GM12878 (cell line): ENCODE data around the gene P2RX1. TPM values are rescaled to one million over a fixed set of nuclear protein-coding genes. Genes with fewer than 3 reads are reported as not detected.

ENCODE experiments used
- BCLAF1 ChIP-seq: fragments of 450-650 bp; IDR thresholded peaks from 2 replicates; pipeline ENCODE4 v1.6.1; 2017; ENCODE audit warnings: antibody characterized with exemption, mild to moderate bottlenecking, moderate library complexity
- CHD2 ChIP-seq: IDR thresholded peaks from 2 replicates; pipeline ENCODE4 v1.6.1; 2011; ENCODE audit warnings: low read depth, low read length, improper control_type of control experiment, borderline replicate concordance
- EP300 ChIP-seq, 2 experiments: fragments of 150-350 bp in 1 of 2; IDR thresholded peaks; 2 replicates each; pipeline ENCODE4 v1.6.1; 2011 to 2012; ENCODE audit warnings: low read depth in 2 of 2, low read length in 2 of 2, borderline replicate concordance in 1 of 2, improper control_type of control experiment in 1 of 2, inconsistent platforms in 1 of 2; ENCODE audit not compliant: control insufficient read depth in 1 of 2
- HDGF ChIP-seq: fragments of 450-650 bp; IDR thresholded peaks from 2 replicates; pipeline ENCODE4 v1.6.1; 2016; ENCODE audit warnings: antibody characterized with exemption
- IRF3 ChIP-seq: fragments of 450-650 bp; IDR thresholded peaks from 2 replicates; pipeline ENCODE4 v1.6.1; 2014; ENCODE audit warnings: mild to moderate bottlenecking
- KDM1A ChIP-seq: fragments of 200-600 bp; sonication (generic); IDR thresholded peaks from 2 replicates; pipeline ENCODE4 v1.6.1; 2016; ENCODE audit warnings: borderline replicate concordance
- MYC ChIP-seq: IDR thresholded peaks from 2 replicates; pipeline ENCODE4 v1.6.1; 2011; ENCODE audit warnings: mild to moderate bottlenecking, low read length, moderate library complexity, inconsistent platforms; ENCODE audit not compliant: insufficient read depth, insufficient replicate concordance, insufficient read length, severe bottlenecking
- NBN ChIP-seq: fragments of 450-650 bp; IDR thresholded peaks from 2 replicates; pipeline ENCODE4 v1.6.1; 2016
- NR2F1 ChIP-seq: fragments of 450-650 bp; conservative IDR thresholded peaks from 2 replicates; pipeline ENCODE4 v1.6.1; 2017; ENCODE audit warnings: mild to moderate bottlenecking
- RB1 ChIP-seq: fragments of 450-650 bp; formaldehyde crosslinking; IDR thresholded peaks from 2 replicates; pipeline ENCODE4 v1.6.1; 2017; ENCODE audit warnings: mild to moderate bottlenecking, borderline replicate concordance
- RELA ChIP-seq: fragments of 450-650 bp; IDR thresholded peaks from 2 replicates; pipeline ENCODE4 v1.8.0; 2014; ENCODE audit warnings: borderline replicate concordance; ENCODE audit not compliant: partially characterized antibody
- RUNX3 ChIP-seq: IDR thresholded peaks from 2 replicates; pipeline ENCODE4 v1.6.1; 2012; ENCODE audit warnings: low read length, inconsistent platforms
- SIN3A ChIP-seq: IDR thresholded peaks from 2 replicates; pipeline ENCODE4 v1.6.1; 2012; ENCODE audit warnings: low read depth, low read length, improper control_type of control experiment
- SUPT20H ChIP-seq: IDR thresholded peaks from 2 replicates; pipeline ENCODE4 v1.6.1; 2011; ENCODE audit warnings: low read depth, mild to moderate bottlenecking, low read length, moderate library complexity, borderline replicate concordance; ENCODE audit not compliant: control insufficient read depth
- TCF3 ChIP-seq: IDR thresholded peaks from 2 replicates; pipeline ENCODE4 v1.6.1; 2012; ENCODE audit warnings: low read depth, mild to moderate bottlenecking, low read length, borderline replicate concordance; ENCODE audit not compliant: insufficient read depth
- YBX1 ChIP-seq: fragments of 450-650 bp; IDR thresholded peaks from 2 replicates; pipeline ENCODE4 v1.6.1; 2016; ENCODE audit warnings: antibody characterized with exemption
- YY1 ChIP-seq: IDR thresholded peaks from 2 replicates; pipeline ENCODE4 v1.6.1; 2011; ENCODE audit warnings: low read depth, mild to moderate bottlenecking, low read length
- ZBTB33 ChIP-seq: fragments of 450-650 bp; IDR thresholded peaks from 2 replicates; pipeline ENCODE4 v1.6.1; 2017; ENCODE audit warnings: mild to moderate bottlenecking
- ZNF217 ChIP-seq: fragments of 450-650 bp; IDR thresholded peaks from 2 replicates; pipeline ENCODE4 v1.6.1; 2017; ENCODE audit warnings: antibody characterized with exemption, mild to moderate bottlenecking
- ZNF592 ChIP-seq: fragments of 450-650 bp; IDR thresholded peaks from 2 replicates; pipeline ENCODE4 v1.6.1; 2017; ENCODE audit warnings: mild to moderate bottlenecking, moderate library complexity
- polyA plus RNA-seq, 11 experiments: library from polyadenylated mRNA; depleted of rRNA in 4 of 11; unstranded in 6 of 11; stranded (reverse) in 5 of 11; fragments of >200 nt; fragmentation: Nextera tagmentation in 4 of 11; fragmentation: Illumina TruSeq in 1 of 11; extraction: Ambion mirVana in 4 of 11; extraction: Trizol in 1 of 11; gene quantifications; 1 replicate in 1 of 11; 2 replicates in 10 of 11; pipeline versions ENCODE4 v1.2.1 to v1.2.3, GENCODE V29; 2011 to 2016; ENCODE audit warnings: inconsistent platforms in 2 of 11, missing spikeins in 2 of 11, low read depth in 1 of 11
- total RNA-seq, 4 experiments: library from RNA; depleted of rRNA in 3 of 4; stranded (reverse); fragments of >200 nt in 3 of 4; fragmentation: Illumina TruSeq in 1 of 4; extraction: Trizol in 1 of 4; gene quantifications; 2 replicates each; pipeline versions ENCODE4 v1.2.1 to v1.2.3, GENCODE V29; 2013 to 2021

Gene P2RX1
- total and polyA plus RNA-seq, 10 of the 15 experiments (the other 5 are each of a cell fraction or from before 2014, with no cell fraction given), result 0.12 to 6.2 (median 3.4) TPM

GRCh38 chr17:3893003-3893719 lies 23.1 kb downstream of the P2RX1 start, which contains the start of gene CAMKK1 (continued):
- no peak for TF ChIP-seq BCLAF1
- no peak for TF ChIP-seq TCF3
- no peak for TF ChIP-seq NBN
- peak; percentile 32; the same call in 1 of the 2 replicates for TF ChIP-seq CHD2
- TF ChIP-seq RELA, result no peak
- no peak for TF ChIP-seq YBX1
- TF ChIP-seq EP300 (IDR thresholded peaks at IDR 0.05; ENCODE audit: borderline replicate concordance in 1 of 2, control insufficient read depth in 1 of 2, low read depth in 2 of 2, low read length in 2 of 2), result 0 out of 4 replicates have a peak, but pooled peaks of 1 of the 2 experiments have one; percentile 14
- TF ChIP-seq YY1, result no peak
- TF ChIP-seq MYC, result no peak
- peak; percentile 79; the same call in 1 of the 2 replicates for TF ChIP-seq RB1
- no peak for TF ChIP-seq RUNX3
- peak; percentile 65; the same call in 1 of the 2 replicates for TF ChIP-seq NR2F1
- TF ChIP-seq SIN3A, result 0 out of 2 replicates have a peak, but pooled peaks have one; percentile 45
- TF ChIP-seq ZBTB33, result no peak
- no peak for TF ChIP-seq IRF3
- 0 out of 2 replicates have a peak, but pooled peaks have one; percentile 18 for TF ChIP-seq ZNF217
- TF ChIP-seq ZNF592, result no peak
- TF ChIP-seq KDM1A, result no peak
- peak; percentile 86 for TF ChIP-seq HDGF
- TF ChIP-seq SUPT20H, result no peak
